HG03457 (cell line): Measurements from ENCODE around the gene HS1BP3.

Experiments used
- ATAC-seq: cut with Tn5 transposase; IDR thresholded peaks from one replicate; pipeline ENCODE4 v1.9.1; 2021; ENCODE audit warnings: moderate number of reproducible peaks; ENCODE audit not compliant: unreplicated experiment

HS1BP3 gene

DNA sequence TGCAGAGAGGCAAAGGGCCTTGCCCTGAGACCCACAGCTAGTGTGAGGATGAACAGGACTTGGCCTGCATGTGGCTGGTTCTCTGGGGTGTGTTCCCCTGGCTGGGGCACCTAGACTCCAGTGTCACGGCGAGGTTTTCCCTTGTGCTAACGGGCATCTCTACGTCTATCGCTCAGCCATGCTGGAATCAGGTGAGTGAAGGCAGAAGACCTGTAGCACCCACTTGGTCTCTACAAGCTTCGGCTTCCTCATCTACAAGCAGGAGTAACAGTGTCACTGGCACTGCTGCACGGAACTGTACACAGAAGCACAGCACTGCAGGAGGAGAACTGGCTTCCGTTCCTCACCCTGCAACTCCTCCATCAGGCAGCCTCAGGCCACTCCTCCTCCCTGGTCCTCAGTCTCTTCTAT lies 30.6 kb downstream of the HS1BP3 start:
- no peak for ATAC-seq

DNA sequence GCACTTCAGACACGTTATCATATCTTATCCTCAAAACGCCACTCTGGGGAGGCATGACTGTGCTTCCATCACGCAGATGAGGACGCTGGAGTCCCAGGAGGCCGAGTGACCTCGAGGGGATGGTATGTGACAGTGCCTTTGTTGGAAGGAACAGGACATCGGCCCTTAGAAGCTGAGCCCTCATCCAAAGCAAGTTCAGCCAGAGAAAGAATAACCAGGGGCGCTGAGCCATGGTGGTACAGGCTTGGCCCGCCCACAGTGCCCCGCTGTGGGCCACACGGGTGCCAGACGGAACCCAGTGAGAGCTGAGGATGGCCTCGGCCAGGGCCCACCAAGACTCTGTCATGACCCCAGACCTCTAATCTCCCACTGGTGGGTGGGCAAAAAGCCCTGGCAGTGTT lies 31.3 kb downstream of the HS1BP3 start:
- no peak for ATAC-seq

DNA sequence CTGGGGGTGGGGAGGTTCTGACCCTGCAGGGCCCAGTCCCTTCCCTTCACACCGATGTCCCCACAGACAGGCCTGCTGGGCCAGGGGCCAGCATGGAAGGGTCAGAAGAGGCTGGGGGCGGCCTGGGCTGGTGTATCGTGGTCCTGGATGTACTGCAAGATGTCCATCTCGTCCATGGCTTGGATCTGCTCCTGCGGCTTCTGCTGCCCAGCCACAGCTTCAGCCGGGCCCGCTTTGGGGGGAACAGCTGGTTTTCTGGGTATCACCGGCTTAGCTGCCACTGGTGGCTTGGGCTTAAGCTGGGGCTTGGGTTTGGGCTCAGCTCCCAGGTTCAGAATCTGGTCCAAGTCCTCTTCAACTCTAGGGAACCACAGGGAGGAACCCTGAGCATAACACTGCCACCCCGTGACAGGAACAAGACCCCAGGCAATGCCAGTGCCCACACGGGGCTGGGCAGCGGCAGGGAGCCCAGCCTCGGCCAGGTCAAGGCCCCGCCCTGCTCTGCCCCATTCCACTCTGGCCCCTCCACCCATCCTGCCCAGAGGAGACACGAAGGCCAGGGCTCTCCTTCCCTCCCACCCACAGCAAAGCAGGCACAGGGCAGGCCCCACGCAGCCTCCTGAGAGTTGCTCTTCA lies 31.9 kb downstream of the HS1BP3 start:
- ATAC-seq = no peak

DNA sequence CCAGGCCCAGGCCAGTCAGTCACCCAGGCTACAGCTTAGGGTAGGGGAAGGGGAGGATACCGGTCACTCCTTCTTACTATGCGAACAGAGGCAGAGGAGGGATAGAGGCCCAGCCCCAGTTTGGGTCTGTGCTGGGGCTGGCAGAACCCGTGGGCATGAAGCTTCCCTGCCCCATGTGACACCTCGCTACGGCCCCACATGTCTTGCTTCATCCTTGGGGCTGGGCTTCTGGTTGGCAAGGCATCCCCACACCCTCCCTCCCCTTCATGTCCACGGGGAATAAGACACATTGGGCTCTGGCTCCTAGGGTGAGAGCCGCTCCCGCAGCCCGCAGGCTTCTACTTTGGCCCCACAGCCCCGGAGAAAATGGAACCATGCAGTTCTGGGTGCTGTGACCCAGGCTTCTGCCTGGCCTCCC lies 32.4 kb downstream of the HS1BP3 start:
- ATAC-seq = no peak

DNA sequence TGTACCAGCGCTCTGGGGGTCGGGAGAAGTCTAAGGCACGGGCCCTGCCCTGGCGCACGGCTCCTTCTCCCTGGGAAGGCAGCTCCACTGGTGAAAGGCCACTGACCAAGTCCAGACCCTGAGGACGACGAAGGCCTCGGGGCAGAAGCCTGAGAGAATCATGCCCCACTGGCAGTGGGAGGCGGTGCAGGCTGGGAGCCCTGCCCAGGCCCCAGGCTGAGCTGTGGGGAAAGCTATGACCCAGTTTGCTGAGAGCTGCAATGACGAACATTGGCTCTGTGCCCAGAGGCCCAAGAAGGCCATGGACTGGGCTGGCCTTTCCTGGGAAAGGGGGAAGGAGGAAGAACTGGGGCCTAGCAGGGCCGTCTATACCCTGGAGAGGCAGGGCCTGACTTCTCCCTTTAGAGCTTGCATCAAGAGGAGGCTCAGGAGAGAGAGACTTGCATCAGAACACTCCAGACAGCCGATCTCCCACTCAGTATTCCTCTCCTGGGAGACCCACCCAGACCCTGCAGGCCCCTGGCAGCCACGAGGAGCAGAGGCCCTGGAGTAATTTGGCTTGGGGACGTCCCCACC lies 32.9 kb downstream of the HS1BP3 start:
- no peak for ATAC-seq

DNA sequence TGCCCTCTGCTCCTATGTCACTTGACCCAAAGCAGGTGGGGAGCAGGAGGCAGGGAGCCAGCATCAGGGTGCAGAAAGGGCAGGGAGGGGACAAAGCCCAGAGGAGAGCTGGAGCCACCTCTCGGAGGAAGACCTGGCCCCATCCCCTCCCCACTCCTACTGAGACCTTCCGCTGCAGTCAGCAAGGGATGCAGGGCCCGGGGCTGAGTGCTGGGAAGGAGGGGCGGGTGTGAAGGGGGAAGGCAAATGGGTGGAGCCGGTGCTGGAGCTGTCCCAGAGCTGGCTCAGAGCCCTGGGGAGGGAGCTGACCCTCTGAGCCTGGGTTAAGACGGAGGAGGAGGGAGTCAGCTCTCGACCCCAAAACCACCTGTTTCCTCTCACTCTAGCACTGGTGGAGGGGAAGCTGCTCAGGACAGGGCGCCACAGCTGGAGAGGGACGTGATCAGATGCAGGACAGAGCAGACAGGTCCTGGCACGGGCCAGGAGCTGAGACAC lies 33.8 kb downstream of the HS1BP3 start:
- ATAC-seq = no peak

DNA sequence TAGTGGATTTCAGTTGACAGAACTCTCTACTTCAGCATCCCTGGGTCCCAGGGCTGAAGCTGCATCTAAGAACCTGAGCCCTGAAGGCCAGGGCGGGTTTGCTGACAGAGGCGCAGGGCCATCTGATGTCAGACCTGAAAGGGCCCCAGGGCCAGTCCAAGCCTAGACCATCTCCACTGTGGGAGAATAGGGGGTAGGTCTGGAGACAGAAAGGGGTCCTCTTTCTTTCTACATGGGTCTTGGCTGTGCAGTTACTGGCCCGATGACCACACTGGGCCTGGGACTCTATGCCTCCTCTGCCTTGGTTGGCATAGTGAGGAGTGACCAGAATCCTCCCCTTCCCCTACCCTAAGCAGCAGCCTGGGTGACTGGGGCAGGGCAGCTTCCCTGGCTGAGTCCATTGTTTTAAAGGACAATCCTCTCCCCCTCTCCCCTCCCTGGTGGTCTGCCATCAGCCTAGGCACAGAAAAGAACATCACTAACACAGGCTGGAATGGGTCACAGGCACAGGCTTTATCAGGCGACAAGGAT lies 34.5 kb downstream of the HS1BP3 start:
- no peak for ATAC-seq

DNA sequence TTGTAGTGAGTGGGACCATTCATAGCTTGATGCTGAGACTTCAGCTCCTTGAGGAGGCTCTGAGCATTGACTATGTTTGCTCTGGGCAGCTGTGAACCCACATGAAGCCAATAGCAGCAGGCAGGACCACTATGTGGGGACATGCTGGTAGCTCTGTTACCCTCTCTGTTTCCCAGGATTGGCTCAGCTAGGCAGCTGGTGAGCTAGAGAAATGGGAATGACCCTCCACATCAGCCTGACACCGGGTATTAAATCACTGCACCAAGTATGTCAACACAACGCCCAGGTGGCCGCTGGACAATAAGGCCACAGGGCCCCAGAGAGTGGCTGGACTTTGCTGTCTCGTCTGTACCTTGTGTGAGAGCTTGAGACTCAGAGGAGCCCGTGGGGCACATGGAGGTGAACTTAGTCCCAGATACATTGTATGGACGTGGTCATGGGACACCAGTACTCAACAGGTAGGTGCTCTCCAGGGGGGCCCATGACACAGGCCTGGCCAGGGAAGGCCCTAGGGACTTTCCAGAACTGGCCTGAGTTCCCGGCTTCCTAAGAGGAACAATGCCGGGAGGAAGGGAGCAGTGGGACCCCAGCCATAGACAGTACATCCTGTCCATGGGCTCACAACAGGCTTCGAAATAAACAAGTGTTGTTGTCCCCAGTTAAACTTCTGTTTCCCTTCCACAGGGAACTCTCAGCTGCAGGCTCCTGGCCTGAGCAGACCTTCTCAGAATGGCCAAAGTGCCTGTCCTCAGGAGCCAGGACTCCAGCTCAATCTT lies 35.2 kb downstream of the HS1BP3 start:
- no peak for ATAC-seq

DNA sequence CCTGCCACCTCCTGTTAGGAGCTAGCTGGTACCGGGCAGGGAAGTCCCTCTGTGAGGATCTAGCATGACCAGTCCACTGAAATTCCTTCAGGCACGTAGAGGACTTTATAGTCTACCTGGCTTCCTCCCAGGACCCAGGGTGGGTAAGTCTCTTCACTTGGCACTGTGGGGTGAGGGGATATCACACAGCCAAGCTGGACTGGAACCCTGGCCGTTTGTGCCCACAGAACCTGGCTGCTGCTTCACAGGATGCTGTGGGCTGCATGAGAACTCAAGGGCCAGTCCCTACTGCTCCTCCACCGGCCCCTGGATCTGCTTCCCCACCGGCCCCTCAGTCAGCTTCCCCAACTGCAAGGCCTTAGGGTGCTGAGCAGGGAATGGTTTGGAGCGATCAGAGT lies 35.8 kb downstream of the HS1BP3 start:
- ATAC-seq = no peak

DNA sequence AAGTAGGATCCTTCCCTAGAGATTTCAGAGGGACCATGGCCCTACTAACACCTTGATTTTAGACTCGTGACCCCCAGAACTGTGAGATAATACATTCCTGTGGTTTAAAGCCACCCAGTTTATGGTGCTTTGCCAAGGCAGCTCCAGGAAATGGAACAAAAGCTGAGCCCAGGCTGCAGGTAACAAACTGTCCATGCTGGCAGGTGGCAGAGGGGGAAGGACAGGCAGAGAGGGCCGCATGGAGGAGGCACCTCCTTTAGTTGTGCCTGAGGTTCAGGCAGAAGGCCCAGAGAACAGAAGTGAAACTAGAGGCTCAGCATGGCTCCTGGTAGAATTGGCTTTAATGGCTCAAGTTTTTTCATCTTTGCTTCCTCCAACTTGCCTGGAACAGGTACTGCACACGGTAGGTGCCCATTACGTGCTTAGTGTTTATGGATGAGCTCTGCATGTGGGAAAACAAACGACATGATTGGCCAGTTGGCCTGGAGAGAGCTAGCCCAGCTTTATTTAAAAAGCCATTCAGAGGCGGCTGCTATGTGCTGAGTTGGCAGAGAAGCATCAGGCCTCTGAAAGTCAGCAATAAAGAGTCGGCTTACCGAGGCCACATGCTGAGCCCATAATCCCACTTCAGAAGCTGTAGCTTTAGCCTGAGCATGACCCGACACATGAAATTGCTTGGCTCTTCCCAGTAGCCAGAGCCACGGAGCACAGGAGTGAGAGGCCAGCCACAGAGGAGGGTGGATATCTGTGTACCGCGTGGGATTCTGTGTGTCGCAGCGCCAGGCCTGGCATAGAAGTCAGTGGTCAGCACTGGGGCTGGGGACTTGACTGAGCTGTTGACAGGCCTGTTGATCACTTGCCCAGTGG lies 36.5 kb downstream of the HS1BP3 start:
- ATAC-seq = no peak

DNA sequence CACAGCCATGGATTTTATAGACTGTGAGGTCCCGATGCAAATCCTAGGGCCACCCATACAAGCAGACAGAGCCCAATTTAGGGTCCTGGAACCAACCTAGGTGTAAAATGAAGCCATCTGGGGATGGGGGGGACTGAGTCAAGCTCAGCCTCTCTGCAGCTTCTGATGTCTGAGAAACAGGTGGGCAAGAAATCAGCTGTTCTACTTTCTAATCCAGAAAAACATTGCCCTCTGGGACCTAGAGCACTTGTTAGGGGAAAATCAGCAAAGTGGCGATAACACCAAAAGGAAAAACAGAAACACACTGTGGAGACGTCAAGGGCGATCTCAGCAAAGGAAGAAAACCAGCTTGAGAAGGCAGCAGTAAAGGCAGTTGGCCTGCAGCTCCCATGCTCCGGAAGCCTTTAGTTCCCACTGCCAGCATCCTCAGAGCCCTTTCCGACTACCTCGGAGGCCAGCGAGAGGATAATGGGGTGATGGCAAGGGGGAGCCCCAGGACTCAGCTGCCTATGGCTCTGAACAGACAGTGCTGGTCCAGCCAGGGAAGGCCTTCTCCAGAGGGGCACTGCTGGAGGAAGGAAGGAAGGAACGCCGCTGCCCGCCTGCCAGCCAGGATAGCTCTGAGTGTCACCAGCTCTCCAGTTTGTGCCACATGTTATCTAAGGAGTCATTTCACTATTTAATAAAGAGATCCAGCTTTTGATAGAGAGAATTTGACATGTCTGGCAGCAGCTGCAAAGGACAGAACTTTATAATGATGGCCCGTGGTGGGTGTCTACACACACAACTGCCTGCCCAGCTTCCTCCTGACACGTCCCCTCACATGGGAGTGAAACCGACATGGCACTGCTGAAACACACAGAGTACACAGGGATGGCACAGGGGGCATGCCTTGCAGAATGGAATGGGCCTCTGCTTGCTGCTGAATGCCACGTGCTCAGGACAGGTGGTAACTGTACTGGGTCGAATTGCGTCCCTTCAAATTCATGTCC lies 37.7 kb downstream of the HS1BP3 start:
- ATAC-seq = no peak

DNA sequence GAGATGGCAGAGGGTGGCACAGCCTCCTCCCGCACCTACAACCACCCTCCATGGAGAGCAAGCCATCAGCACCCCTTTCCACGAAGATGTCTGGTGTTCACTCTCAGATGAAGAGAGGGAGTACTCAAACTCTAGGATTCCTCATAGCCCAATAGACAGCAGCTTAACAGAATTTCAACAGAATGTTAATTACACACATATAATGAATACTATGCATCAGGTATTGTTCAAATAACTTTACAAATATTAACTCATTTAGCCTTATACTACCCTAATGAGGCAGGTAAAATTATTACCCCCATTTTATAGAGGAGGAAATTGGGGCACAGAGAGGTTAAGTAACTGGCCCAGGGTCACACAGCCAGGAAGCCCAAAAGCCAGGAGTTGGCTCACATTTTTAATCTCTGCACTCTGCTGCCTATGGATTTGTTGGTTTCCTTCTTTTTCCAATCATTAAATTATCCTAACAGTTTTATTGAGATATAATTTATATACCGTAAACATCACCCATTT lies 39.0 kb downstream of the HS1BP3 start:
- no peak for ATAC-seq

DNA sequence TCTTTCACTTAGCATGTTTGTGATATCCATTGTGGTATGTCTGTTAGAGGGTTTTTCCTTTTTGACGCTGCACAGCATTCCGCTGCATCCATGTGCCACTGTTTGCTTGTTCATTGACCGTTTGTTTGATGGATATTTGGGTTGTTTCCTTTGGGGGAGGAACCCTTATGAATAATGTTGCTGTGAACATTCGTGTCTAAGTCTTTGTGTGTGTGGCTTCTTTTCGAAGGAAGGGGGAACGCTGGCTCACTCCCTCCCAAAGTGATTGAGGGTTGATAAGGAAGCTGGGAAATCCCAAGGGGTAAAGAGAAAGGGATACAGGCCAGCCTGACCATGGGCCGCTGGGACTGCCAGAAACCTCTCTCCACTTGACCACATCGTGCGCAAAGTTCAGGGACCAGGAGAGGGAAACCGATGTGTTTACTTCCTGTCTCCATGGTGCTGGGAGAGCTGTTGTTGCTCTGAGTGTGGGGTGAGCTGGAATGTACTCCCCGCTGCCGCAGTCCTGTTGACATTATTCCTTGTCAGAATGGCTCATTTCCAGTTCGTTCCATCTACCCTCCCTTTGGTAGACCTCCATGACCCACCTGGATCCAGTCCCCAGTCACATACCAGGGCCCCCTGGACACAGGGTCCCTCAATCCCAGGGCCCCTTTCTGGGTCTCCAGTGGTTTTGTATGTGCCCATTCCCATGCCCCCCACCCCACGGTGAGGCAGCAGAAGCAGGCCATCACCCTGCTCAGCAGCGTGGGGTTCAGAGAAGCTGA lies 39.6 kb downstream of the HS1BP3 start:
- no peak for ATAC-seq

DNA sequence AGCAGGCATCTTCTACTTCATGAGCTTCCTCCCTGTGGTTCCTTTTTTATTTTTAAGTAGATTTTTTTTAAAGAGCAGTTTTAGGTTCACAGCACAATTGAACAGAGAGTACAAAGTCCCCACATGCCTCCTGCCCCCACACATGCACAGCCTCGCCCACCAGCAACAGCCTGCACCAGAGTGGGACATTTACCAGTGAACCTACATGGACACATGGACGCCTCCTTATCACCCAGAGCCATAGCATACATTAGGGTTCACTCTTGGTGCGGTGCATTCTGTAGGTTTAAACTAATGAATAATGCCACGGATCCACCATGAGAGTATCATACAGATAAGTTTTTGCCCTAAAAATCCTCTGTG lies 40.9 kb downstream of the HS1BP3 start:
- no peak for ATAC-seq

DNA sequence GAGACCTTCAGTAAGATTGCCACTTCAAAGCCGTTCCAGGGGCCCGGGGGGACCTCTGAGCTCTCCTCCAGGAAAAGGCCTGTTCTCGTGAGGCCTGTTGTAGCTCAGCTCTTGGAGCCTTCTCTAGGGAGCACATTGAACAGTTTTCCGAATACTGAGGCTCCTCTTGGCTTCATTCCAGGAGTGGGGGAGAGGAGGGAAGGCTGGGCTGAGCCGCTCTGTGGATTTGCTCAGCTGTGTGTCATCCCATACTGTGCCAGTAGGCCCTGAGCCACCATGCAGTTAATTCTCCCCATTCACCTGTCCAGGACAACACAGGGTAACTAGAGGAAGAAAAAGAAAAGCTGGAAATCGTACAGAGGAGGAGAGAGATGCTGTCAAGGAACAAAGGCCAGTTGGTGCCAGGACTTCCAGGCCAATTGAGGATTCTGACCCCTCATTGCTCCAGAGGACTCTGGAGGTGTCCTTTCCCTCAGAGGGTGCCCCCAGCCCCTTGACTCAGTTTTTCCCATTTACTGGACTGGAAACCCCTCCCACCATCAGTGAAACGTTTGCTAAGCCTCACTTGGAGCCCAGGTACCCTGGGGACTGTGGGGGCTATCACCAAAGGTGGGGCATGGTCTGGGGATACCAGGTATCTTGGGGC lies 41.4 kb downstream of the HS1BP3 start:
- ATAC-seq = no peak

DNA sequence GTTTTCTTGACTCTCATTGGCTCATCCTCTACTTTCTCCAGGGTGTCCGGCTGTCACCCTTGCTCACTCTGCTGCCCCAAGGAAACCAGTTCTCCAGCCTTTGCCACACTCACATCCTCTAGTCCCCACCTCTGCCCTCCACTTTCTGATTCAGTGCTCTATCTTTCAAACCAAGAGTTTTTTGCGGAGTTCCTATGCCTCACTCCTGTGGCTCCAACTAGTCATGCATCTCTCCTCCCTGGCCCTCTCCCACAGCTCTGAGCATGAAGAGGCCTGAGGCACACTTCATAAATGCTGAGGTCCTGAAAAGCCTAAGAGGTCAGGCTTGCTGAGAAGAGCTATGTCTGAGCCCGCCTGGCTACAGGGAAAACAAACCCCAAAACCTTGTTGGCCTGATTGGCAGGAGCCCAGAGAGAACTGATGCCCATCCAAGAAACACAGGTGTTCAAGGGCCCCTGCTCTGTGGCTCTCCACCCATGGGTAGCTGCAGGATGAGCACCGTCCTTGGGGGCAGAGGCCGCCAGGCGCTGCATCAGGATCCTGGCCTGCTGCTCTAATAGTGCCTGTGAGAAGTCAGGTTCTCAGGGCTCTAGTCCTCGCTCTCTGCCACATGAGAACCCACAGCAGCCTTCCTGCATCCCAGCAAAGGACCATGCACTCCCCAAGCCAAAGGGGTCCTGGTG lies 42.1 kb downstream of the HS1BP3 start:
- ATAC-seq = no peak

DNA sequence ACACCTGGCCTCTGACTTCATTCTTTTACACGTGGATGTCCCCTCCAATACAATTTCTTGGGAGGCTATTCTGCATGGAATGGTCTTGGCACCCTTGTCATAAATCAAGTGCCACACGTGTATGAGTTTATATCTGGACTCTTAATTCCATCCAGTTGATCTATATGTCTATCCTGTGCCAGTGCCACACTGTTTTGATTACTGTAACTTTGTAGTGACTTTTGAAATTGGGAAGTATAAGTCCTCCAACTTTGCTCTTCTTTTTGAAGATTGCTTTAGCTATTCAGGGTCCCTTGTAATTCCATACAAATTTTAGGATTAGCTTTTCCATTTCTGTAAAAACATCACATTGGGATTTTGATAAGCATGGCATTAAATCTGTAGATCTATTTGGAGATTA lies 43.5 kb downstream of the HS1BP3 start:
- no peak for ATAC-seq

DNA sequence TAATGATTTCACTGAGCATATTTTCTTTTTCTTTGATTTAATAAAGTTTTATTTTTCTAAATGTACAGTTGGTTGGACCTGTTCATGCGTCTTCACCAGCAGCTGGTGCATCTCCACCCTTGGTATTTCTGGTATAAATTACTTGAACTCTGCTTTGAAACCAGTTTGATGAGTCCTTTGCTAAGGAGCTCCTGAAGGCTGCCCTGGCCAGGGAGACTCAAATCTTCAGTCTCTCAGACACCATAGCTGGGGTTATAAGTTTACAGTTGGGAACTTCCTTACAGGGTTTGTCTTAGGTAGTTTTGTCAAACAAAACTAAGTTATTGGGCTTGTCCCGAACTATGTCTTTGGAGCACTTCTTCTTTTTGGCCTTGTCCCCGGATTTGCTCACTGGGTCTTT lies 44.7 kb downstream of the HS1BP3 start:
- no peak for ATAC-seq
